Endothelial cell of umbilical vein (primary cell): ENCODE data around the gene TMEM204. TPM values are rescaled to one million over a fixed set of nuclear protein-coding genes. Genes with fewer than 3 reads are reported as not detected.

Source experiments
- BruUV-seq: library from RNA; stranded (reverse); fragments of 400-500 nt; replicated peaks from 2 replicates; lab custom pipeline; 2021; lab: Mats Ljungman, UMichigan
- CTCF ChIA-PET: fragments of 300-600, 350-600 bp; sonication (Branson Sonifier 250); formaldehyde crosslinking; loops from one replicate; lab custom pipeline; 2021; ENCODE audit warnings: antibody characterized with exemption, inconsistent platforms; lab: Charles Lee
- POLR2A ChIA-PET: fragments of 300-600, 350-600 bp; sonication (Branson Sonifier 250); formaldehyde crosslinking; loops from one replicate; lab custom pipeline; 2021; ENCODE audit warnings: antibody characterized with exemption, inconsistent platforms; lab: Charles Lee
- DNase-seq: peaks from one replicate; pipeline ENCODE4 v3.0.0-alpha.2; 2011; ENCODE audit warnings: low read depth, low spot score
- FAIRE-seq: peaks from 2 replicates; lab custom pipeline; 2011; peaks lifted over from hg19 to GRCh38; lab: Jason Lieb, UNC
- H2AFZ ChIP-seq: 2 replicates; pipeline ENCODE4 v1.6.0; 2012; ENCODE audit warnings: low read depth, low read length, control low read depth, inconsistent platforms
- H3K27ac ChIP-seq: 2 replicates; pipeline ENCODE4 v1.5.1; 2011; ENCODE audit warnings: low read depth, mild to moderate bottlenecking, control low read depth, low read length, moderate library complexity; ENCODE audit not compliant: insufficient read depth
- H3K27me3 ChIP-seq, 2 experiments: 2 replicates each; pipeline versions ENCODE4 v1.6.0 to v1.6.1; 2011; ENCODE audit warnings: low read length in 2 of 2, mixed read lengths in 1 of 2; ENCODE audit not compliant: control insufficient read depth in 2 of 2, insufficient read depth in 2 of 2
- H3K36me3 ChIP-seq, 2 experiments: 2 replicates in 1 of 2; 3 replicates in 1 of 2; pipeline ENCODE4 v1.5.1; 2011; ENCODE audit warnings: low read length in 2 of 2, mild to moderate bottlenecking in 1 of 2, moderate library complexity in 1 of 2; ENCODE audit not compliant: control insufficient read depth in 2 of 2, insufficient read depth in 2 of 2; ENCODE audit errors: extremely low read depth in 1 of 2
- H3K4me1 ChIP-seq: 3 replicates; pipeline ENCODE4 v1.5.1; 2011; ENCODE audit warnings: mild to moderate bottlenecking, low read length; ENCODE audit not compliant: control insufficient read depth, insufficient read depth; ENCODE audit errors: extremely low read depth
- H3K4me2 ChIP-seq: 2 replicates; pipeline ENCODE4 v1.6.1; 2011; ENCODE audit warnings: low read length, control low read depth, mixed read lengths; ENCODE audit not compliant: insufficient read depth
- H3K4me3 ChIP-seq, 3 experiments: fragments of 200-600 bp in 1 of 3; sonication (generic), shearing (Covaris generic) in 1 of 3; replicated peaks in 1 of 3; 2 replicates each; pipeline ENCODE4 v1.5.1; 2011 to 2016; ENCODE audit warnings: control low read depth in 3 of 3, low read length in 3 of 3, mild to moderate bottlenecking in 2 of 3, inconsistent platforms in 1 of 3, low read depth in 1 of 3, moderate library complexity in 1 of 3; ENCODE audit not compliant: insufficient read depth in 1 of 3
- H3K79me2 ChIP-seq: 2 replicates; pipeline ENCODE4 v1.6.0; 2012; ENCODE audit warnings: low read length, inconsistent platforms; ENCODE audit not compliant: control insufficient read depth, insufficient read depth
- H3K9ac ChIP-seq: replicated peaks from 2 replicates; pipeline ENCODE3; 2011; ENCODE audit warnings: low read length, control low read depth; ENCODE audit not compliant: insufficient read depth; ENCODE audit errors: extremely low read depth
- H3K9me1 ChIP-seq: replicated peaks from 3 replicates; pipeline ENCODE4 v1.6.0; 2011; ENCODE audit warnings: mild to moderate bottlenecking, low read length; ENCODE audit not compliant: control insufficient read depth, insufficient read depth; ENCODE audit errors: extremely low read depth
- H3K9me3 ChIP-seq: replicated peaks from 2 replicates; pipeline ENCODE4 v1.5.1; 2012; ENCODE audit warnings: low read length, inconsistent platforms; ENCODE audit not compliant: control insufficient read depth, insufficient read depth
- H4K20me1 ChIP-seq: replicated peaks from 2 replicates; pipeline ENCODE3; 2011; ENCODE audit warnings: mild to moderate bottlenecking, low read length; ENCODE audit not compliant: control insufficient read depth, insufficient read depth; ENCODE audit errors: extremely low read depth
- EZH2 ChIP-seq: IDR thresholded peaks from 2 replicates; pipeline ENCODE4 v1.6.1; 2012; ENCODE audit warnings: borderline replicate concordance, low read depth, mild to moderate bottlenecking, moderate library complexity, low read length, inconsistent platforms; ENCODE audit not compliant: severe bottlenecking
- FOS ChIP-seq: IDR thresholded peaks from 2 replicates; pipeline ENCODE4 v1.6.1; 2011; ENCODE audit warnings: mild to moderate bottlenecking, low read length, moderate library complexity, borderline replicate concordance; ENCODE audit not compliant: insufficient read depth
- GATA2 ChIP-seq: IDR thresholded peaks from 2 replicates; pipeline ENCODE4 v1.7.0; 2011; ENCODE audit warnings: low read depth, mild to moderate bottlenecking, moderate library complexity, mixed read lengths, low read length; ENCODE audit not compliant: insufficient read length, insufficient read depth
- JUN ChIP-seq: IDR thresholded peaks from 2 replicates; pipeline ENCODE4 v1.6.1; 2011; ENCODE audit warnings: borderline replicate concordance, low read depth; ENCODE audit not compliant: insufficient read length, insufficient read depth
- MYC ChIP-seq: IDR thresholded peaks from one replicate; pipeline ENCODE4 v1.6.1; 2011; ENCODE audit warnings: mild to moderate bottlenecking, low read depth, low read length
- POLR2A ChIP-seq: IDR thresholded peaks from 2 replicates; pipeline ENCODE4 v1.6.1; 2012; ENCODE audit warnings: low read depth, mild to moderate bottlenecking, control low read depth, low read length
- POLR2AphosphoS5 ChIP-seq: IDR thresholded peaks from 2 replicates; pipeline ENCODE4 v1.6.1; 2012; ENCODE audit warnings: low read depth, mild to moderate bottlenecking, control low read depth, low read length, moderate library complexity; ENCODE audit not compliant: insufficient read depth
- dilution Hi-C: fragments of 300-500 bp; cut with MboI; formaldehyde crosslinking; loops from one replicate; pipeline ENCODE4 v1.15.0; 2019; ENCODE audit warnings: low sequenced_read_pairs; ENCODE audit not compliant: extremely low pct_ligation_motif_present
- intact Hi-C: fragments of 100-400 bp; cut with micrococcal nuclease; formaldehyde crosslinking; loops from one replicate; pipeline ENCODE4 v1.10.0; 2022
- polyA plus RNA-seq, 4 experiments: library from polyadenylated mRNA; depleted of rRNA in 3 of 4; stranded (reverse) in 3 of 4; unstranded in 1 of 4; fragments of >200 nt; gene quantifications; 2 replicates each; pipeline versions ENCODE4 v1.2.1 to v1.2.3, GENCODE V29; 2011 to 2012; ENCODE audit warnings: missing spikeins in 1 of 4
- total RNA-seq: library from RNA; stranded (reverse); gene quantifications from 2 replicates; pipeline ENCODE4 v1.2.3, GENCODE V29; 2021
- TF ChIP-seq, protein P1 (sequence below): IDR thresholded peaks from 2 replicates; pipeline ENCODE4 v1.6.1; 2011; ENCODE audit not compliant: insufficient read depth, insufficient read length
- TF ChIP-seq, protein P2 (sequence below), 2 donors: IDR thresholded peaks; 1 replicate in 1 of 2; 2 replicates in 1 of 2; pipeline ENCODE4 v1.5.1; 2011; ENCODE audit warnings: low read length in 2 of 2, mild to moderate bottlenecking in 2 of 2, moderate library complexity in 2 of 2, control low read depth in 1 of 2, inconsistent platforms in 1 of 2, low read depth in 1 of 2; ENCODE audit not compliant: insufficient read depth in 1 of 2; ENCODE audit errors: extremely low read depth in 1 of 2

TMEM204 gene
- total and polyA plus RNA-seq, 2 donors (not counting 3 experiments of a cell fraction or from before 2014, with no cell fraction given) = 32.5 to 50.7 TPM

DNA sequence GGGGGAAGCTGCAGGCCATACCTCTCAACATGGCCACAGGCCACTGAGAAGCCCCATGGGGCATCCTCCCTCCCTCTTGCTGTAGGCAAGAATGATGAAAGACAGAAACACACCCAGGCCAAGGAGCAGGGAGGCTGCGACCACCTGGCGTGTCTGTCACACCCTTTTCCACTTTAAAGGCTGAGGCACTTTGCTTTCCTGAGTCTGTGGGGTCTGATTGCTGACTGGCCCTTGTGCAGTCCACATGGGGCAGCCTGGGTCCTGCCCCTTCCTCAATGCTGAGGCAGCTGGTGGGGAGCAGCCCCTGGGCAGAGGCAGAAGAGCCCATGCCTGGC lies 8.7 kb downstream of the TMEM204 start:
- peaks cover 40% of the 10 kb centered on the region for H3K4me1 ChIP-seq
- peaks cover 19% of the 10 kb centered on the region for H3K79me2 ChIP-seq
- no peak overlapping the region for H3K9ac ChIP-seq
- ChIA-PET CTCF (no interaction called here), POLR2A (no interaction called here)
- H4K20me1 ChIP-seq = no peaks in the 10 kb centered on the region
- no peak overlapping the region for H2AFZ ChIP-seq
- no TSS peak for BruUV-seq
- H3K36me3 ChIP-seq = peaks cover 6 to 38% of the 10 kb centered on the region in 2 experiments
- FAIRE-seq (no peak), DNase-seq (no peak)
- no peak overlapping the region for H3K4me3 ChIP-seq
- TF ChIP-seq POLR2A = no peak
- no peak for TF ChIP-seq EZH2
- TF ChIP-seq MYC = no peak
- TF ChIP-seq JUN = no peak
- TF ChIP-seq POLR2AphosphoS5 = no peak
- no peak for TF ChIP-seq GATA2
- no peak for TF ChIP-seq FOS
- TF ChIP-seq, protein P1, sequence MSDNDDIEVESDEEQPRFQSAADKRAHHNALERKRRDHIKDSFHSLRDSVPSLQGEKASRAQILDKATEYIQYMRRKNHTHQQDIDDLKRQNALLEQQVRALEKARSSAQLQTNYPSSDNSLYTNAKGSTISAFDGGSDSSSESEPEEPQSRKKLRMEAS = no peak
- TF ChIP-seq, protein P2, sequence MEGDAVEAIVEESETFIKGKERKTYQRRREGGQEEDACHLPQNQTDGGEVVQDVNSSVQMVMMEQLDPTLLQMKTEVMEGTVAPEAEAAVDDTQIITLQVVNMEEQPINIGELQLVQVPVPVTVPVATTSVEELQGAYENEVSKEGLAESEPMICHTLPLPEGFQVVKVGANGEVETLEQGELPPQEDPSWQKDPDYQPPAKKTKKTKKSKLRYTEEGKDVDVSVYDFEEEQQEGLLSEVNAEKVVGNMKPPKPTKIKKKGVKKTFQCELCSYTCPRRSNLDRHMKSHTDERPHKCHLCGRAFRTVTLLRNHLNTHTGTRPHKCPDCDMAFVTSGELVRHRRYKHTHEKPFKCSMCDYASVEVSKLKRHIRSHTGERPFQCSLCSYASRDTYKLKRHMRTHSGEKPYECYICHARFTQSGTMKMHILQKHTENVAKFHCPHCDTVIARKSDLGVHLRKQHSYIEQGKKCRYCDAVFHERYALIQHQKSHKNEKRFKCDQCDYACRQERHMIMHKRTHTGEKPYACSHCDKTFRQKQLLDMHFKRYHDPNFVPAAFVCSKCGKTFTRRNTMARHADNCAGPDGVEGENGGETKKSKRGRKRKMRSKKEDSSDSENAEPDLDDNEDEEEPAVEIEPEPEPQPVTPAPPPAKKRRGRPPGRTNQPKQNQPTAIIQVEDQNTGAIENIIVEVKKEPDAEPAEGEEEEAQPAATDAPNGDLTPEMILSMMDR (IDR thresholded peaks at IDR 0.05; ENCODE audit: extremely low read depth in 1 of 2, insufficient read depth in 1 of 2, low read depth in 1 of 2, low read length in 2 of 2) = no peak
- peak overlapping the region; percentile 98 for H3K27ac ChIP-seq
- dilution Hi-C loops = no loop called here
- H3K4me2 ChIP-seq = no peak overlapping the region
- H3K9me1 ChIP-seq = no peaks in the 10 kb centered on the region
- intact Hi-C loops = loop anchor here (5.0 kb wide), 1 partner anchor 135 kb away; no protein-coding TSS in a partner anchor
- no peaks in the 10 kb centered on the region for H3K9me3 ChIP-seq
- no peaks in the 10 kb centered on the region for H3K27me3 ChIP-seq
